HG03039 (cell line): Measurements from ENCODE around the gene RPS6KC1.
"Not testable (repeated sequence)": the region's sequence is repeated elsewhere in the genome, so short reads cannot be mapped to it uniquely, and the experiment has no call there.

Experiments
- ATAC-seq: cut with Tn5 transposase; IDR thresholded peaks from one replicate; pipeline ENCODE4 v1.9.1; 2021; ENCODE audit warnings: mild to moderate bottlenecking, moderate library complexity; ENCODE audit not compliant: unreplicated experiment

Gene RPS6KC1

DNA sequence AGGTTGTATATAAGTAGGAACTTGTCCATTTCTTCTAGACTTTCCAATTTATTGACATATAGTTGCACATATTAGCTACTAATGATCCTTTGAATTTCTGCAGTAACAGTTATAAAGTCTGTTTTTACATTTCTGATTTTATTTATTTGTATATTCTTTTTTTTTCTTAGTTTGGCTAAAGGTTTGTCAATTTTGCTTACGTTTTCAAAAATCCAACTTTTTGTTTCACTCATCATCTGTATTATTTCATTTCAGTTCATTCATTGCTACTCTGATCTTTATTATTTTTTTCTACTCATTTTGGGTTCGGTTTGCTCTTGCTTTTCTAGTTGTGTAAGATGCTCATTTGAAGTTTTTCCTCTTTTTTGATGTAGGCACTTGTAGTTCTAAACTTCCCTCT lies 97.9 kb downstream of the RPS6KC1 start:
- ATAC-seq: no peak

DNA sequence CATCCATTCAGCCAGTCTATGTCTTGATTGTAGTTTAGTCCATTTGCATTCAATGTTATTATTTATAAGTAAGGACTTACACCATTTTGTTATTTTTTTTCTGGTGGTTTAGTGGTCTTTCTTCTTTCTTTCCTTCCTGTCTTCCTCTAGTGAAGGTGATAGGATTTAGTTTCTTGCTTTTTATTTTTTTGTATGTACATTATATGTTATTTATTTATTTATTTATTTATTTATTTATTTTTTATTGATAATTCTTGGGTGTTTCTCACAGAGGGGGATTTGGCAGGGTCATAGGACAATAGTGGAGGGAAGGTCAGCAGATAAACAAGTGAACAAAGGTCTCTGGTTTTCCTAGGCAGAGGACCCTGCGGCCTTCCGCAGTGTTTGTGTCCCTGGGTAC lies 99.0 kb downstream of the RPS6KC1 start:
- ATAC-seq: not testable (repeated sequence)

GRCh38 chr1:213154056-213154685 lies 103.1 kb downstream of the RPS6KC1 start:
- no peak for ATAC-seq

- ATAC-seq: no peak
Observed at GRCh38 chr1:213159376-213159775, 108.3 kb downstream of the RPS6KC1 start.

GRCh38 chr1:213160442-213160841 lies 109.4 kb downstream of the RPS6KC1 start:
- ATAC-seq: not testable (repeated sequence)

DNA sequence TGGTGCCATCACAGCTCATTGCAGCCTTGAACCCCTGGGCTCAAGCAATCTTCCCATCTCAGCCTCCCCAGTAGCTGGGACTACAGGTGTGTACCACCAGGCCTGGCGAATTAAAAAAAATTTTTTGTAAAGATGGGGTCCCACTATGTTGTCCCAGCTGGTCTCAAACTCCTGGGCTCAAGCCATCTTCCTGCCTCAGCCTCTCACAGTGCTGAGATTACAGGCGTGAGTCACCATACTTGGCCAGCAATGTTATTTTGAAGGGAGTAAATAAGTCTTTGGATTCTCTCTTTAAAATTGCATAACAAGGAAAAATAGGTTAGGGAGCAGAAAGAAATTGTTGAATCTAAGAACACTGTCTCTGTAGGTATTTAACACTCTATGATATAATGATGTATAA lies 111.3 kb downstream of the RPS6KC1 start:
- ATAC-seq: no peak

DNA sequence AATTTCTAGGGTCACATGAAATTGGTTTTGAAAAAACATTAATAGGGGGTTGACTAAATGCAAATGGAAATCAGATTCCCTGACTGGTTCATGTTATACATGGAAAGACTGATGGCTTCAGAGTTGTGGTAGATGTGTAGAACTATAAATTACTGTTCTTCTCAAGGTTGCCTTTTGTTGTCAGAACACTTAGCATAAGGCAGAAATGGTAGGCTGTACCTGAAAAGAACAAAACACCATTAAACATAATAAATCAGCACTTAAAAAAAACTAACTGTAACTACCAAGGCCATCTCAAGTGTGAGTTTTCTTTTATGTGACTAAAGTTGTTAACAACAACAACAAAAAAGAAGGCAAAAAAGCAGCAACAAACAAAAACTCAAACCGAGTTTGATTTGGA lies 111.8 kb downstream of the RPS6KC1 start:
- no peak for ATAC-seq

DNA sequence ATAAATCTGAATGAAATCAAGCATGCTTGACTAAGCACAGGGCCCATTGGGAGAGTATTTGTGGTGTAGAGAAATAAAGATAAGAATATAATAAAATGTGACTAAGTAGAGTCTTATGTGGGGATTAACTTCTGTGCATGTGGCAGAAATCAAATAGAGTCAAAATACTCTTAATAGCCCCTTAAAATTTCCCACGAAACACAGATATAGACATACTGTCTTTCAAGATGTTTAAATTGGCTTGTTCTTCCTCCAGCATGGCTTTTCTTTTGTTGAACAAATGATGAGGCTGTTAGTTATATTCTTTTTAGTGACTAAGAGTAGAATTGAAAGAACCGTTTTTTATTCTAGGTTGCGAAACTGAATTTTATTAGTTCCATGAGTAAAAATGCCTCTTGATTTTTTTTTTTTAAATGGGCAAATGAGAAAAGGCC lies 112.3 kb downstream of the RPS6KC1 start:
- ATAC-seq: no peak

DNA sequence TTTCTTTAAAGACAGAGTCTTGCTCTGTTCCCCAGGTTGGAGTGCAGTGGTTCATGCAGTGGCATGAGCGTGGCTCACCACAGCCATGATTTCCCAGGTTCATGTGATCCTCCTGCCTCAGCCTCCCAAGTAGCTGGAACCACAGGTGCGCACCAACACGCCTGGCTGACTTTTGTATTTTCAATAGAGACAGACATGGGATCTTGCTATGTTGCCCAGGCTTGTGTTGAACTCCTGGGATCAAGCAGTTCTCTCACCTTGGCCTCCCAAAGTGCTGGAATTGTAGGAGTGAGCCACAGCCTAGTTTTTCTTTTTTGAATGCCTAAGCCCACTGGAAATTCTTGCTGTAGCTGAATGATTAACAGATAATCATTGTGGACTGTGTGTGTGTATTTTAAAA lies 113.5 kb downstream of the RPS6KC1 start:
- ATAC-seq: no peak

DNA sequence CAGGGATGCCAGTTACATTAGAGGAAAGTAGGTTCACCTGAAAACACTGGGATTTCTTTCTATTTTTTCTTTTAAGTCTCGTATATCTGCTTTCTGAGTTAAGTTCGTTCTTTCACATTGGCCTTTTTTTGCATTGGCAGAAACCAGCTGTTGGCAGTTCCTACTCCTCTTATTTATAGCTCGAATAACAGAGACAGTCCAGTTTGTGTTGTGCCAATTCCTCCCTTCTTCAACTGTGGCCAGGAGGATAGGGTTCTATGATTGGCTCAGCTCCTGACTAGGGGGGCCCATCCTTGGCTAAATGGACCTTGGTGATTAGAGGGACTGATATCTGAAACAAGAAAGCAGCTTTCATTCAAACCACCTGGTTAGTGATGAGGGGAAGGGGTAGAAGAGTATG lies 115.8 kb downstream of the RPS6KC1 start:
- ATAC-seq: no peak

GRCh38 chr1:213171711-213172110 lies 120.7 kb downstream of the RPS6KC1 start:
- ATAC-seq: no peak

- no peak for ATAC-seq
Observed at GRCh38 chr1:213176341-213176740, 125.3 kb downstream of the RPS6KC1 start.

DNA sequence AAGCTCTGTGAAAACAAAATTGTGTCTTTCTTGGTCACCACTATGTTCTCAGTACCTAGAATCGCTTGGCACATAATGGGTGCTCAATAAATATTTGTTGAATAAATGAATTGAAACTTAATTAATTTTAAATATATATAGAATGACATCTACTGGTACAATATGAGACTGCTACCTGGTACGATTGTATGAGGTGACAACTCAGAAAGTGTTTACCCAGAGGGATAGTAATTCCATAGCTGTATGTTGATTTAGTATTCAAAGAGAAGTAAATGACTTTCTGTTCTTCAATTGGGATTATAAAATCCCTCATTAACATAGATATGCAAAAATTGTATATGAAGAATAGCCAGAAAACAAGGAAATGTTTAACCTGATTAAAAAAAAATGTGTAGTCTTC lies 128.7 kb downstream of the RPS6KC1 start:
- ATAC-seq: no peak

DNA sequence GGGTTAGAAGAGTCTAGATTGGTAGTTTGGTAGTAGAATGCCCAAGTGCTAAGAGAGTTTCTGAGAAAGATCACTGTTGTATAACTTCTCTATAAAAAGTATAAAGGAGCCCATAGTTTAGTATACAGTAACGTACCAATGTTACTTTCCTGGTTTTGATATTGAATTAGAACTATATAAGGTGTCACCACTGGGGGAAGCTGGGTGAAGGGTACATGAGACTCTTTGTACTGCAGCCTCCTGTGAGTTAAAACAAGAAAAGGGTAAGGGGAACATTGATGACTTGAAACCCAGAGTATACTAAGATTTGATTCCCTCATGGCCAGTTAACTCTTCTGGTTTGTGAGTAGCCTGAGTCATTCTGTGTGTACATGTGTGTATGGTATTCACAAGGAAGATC lies 129.8 kb downstream of the RPS6KC1 start:
- ATAC-seq: no peak

- ATAC-seq: no peak
Observed at GRCh38 chr1:213183036-213183672, 132.1 kb downstream of the RPS6KC1 start.

DNA sequence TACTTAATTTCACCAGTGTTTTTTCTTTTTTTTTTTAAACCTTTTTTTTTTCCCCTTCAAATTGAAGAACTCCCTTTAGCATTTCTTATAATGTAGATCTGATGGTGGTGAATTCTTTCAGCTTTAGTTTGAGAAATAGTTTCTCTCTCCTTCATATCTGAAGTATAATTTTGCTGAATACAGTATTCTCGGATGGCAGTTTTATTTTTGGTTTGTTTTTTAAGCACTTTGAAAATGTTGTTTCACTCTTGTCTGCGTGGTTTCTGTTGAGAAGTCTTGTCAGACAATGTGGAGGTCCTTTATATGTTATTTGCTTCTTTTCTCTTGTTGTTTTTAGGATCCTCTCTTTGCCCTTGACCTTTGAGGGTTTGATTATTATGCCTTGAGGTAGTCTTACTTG lies 135.1 kb downstream of the RPS6KC1 start:
- ATAC-seq: no peak

- no peak for ATAC-seq
Observed at GRCh38 chr1:213192026-213192425, 141.0 kb downstream of the RPS6KC1 start.

DNA sequence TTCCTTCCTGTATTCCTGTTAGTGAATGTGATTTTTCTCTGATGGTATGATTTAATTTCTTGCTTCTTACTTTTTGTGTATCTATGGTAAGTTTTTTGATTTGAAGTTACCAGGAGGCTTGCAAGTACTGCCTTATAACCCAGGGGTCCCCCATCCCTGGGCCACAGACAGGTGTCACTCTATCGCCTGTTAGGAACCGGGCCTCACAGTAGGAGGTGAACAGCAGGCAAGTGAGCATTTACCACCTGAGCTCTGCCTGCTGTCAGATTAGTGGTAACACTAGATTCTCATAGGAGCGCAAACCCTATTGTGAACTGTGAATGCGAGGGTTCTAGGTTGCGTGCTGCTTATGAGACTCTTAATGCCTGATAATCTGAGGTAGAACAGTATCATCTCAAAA lies 143.3 kb downstream of the RPS6KC1 start:
- no peak for ATAC-seq

- no peak for ATAC-seq
Observed at GRCh38 chr1:213194855-213195254, 143.8 kb downstream of the RPS6KC1 start.

GRCh38 chr1:213196328-213197054 lies 145.4 kb downstream of the RPS6KC1 start:
- not testable (repeated sequence) for ATAC-seq

GRCh38 chr1:213200630-213201029 lies 149.6 kb downstream of the RPS6KC1 start:
- no peak for ATAC-seq
